HuH-7.5 (cell line): ENCODE measurements around the gene TMCO6.
"Not testable (repeated sequence)": the region's sequence is repeated elsewhere in the genome, so short reads cannot be mapped to it uniquely, and the experiment has no call there.

Source experiments
- DNase-seq: peaks from one replicate; pipeline ENCODE4 v3.0.0; 2011; ENCODE audit warnings: low spot score

TMCO6 gene

GRCh38 chr5:140630292-140631035, 8.8 kb upstream of the TMCO6 start:
- no peak for DNase-seq

- DNase-seq = no peak
Measured at GRCh38 chr5:140631036-140631417, 8.2 kb upstream of the TMCO6 start.

GRCh38 chr5:140631831-140632365, 7.4 kb upstream of the TMCO6 start:
- DNase-seq = no peak

GRCh38 chr5:140632366-140633020, 6.8 kb upstream of the TMCO6 start:
- DNase-seq = no peak

GRCh38 chr5:140633021-140633471, 6.2 kb upstream of the TMCO6 start, which contains the start of gene CD14:
Gene CD14, minus strand, starts transcription at chr5:140633175. Its CDS starts 104 bp downstream, at chr5:140633071.
- DNase-seq = peak; percentile 47

- no peak for DNase-seq
Measured at GRCh38 chr5:140633501-140633900, 5.8 kb upstream of the TMCO6 start.

- no peak for DNase-seq
Measured at GRCh38 chr5:140634103-140634502, 5.1 kb upstream of the TMCO6 start.

- no peak for DNase-seq
Measured at GRCh38 chr5:140635291-140636257, 3.7 kb upstream of the TMCO6 start.

GRCh38 chr5:140637371-140638100, 1.7 kb upstream of the TMCO6 start:
- no peak for DNase-seq

- DNase-seq = not testable (repeated sequence)
Measured at GRCh38 chr5:140638898-140639147, 428 bp upstream of the TMCO6 start.

GRCh38 chr5:140641716-140642115, 2.5 kb downstream of the TMCO6 start:
- no peak for DNase-seq

GRCh38 chr5:140642718-140643117, 3.5 kb downstream of the TMCO6 start:
- no peak for DNase-seq

- DNase-seq = no peak
Measured at GRCh38 chr5:140647042-140647419, 7.8 kb downstream of the TMCO6 start.

GRCh38 chr5:140658870-140659269, 19.6 kb downstream of the TMCO6 start:
- DNase-seq = no peak

GRCh38 chr5:140660371-140660770, 21.1 kb downstream of the TMCO6 start:
- not testable (repeated sequence) for DNase-seq

- DNase-seq = no peak
Measured at GRCh38 chr5:140664030-140664358, 24.7 kb downstream of the TMCO6 start.

GRCh38 chr5:140664359-140665119, 25.3 kb downstream of the TMCO6 start, which contains the start of gene WDR55:
Gene WDR55, plus strand, starts transcription at chr5:140664904. Its CDS starts 9 bp downstream, at chr5:140664913.
- DNase-seq = peak; percentile 94

GRCh38 chr5:140671035-140671434, 31.8 kb downstream of the TMCO6 start:
- DNase-seq = not testable (repeated sequence)

GRCh38 chr5:140671472-140672125, 32.3 kb downstream of the TMCO6 start:
- DNase-seq = no peak

GRCh38 chr5:140672455-140673186, 33.4 kb downstream of the TMCO6 start:
- DNase-seq = no peak
